ENCODE measurements around the gene BID. TPM values are rescaled to one million over a fixed set of nuclear protein-coding genes. Genes with fewer than 3 reads are reported as not detected.

Gene BID
- total and polyA plus RNA-seq, 10 of the 15 experiments (the other 5 are each of a cell fraction or from before 2014, with no cell fraction given) = 7.9 to 241 (median 136) TPM

GRCh38 chr22:17795661-17796548 lies 21.6 kb upstream of the BID start (continued):
- TF ChIP-seq IRF4 (IDR thresholded peaks at IDR 0.05; ENCODE audit: low read depth, low read length) = no peak
- peak; percentile 58; the same call in 1 of the 2 replicates for TF ChIP-seq JUND (IDR thresholded peaks at IDR 0.05; ENCODE audit: low read depth, low read length)
- TF ChIP-seq, protein P1, sequence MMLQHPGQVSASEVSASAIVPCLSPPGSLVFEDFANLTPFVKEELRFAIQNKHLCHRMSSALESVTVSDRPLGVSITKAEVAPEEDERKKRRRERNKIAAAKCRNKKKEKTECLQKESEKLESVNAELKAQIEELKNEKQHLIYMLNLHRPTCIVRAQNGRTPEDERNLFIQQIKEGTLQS (IDR thresholded peaks at IDR 0.05; ENCODE audit: borderline replicate concordance, extremely low read depth, low read depth, low read length) = no peak
- TF ChIP-seq MLLT1 (IDR thresholded peaks at IDR 0.05) = peak; percentile 81
- TF ChIP-seq POU2F2 (IDR thresholded peaks at IDR 0.05; ENCODE audit: borderline replicate concordance, low read depth, low read length) = peak; percentile 52; the same call in 2 of the 3 replicates
- no peak for TF ChIP-seq ZNF622 (IDR thresholded peaks at IDR 0.05)
- TF ChIP-seq ZNF217 (IDR thresholded peaks at IDR 0.05) = no peak
- peak in 2 of 3 experiments; percentile 22 to 48; a peak in 3 of 6 replicates for TF ChIP-seq CTCF (IDR thresholded peaks at IDR 0.05 in 2 of 3, conservative IDR thresholded peaks at IDR 0.05 in 1 of 3; ENCODE audit: control insufficient read depth in 2 of 3, extremely low read depth in 1 of 3, insufficient read depth in 1 of 3, low read depth in 3 of 3, low read length in 3 of 3)
- TF ChIP-seq E2F8 (IDR thresholded peaks at IDR 0.05; ENCODE audit: low read depth, partially characterized antibody) = peak; percentile 19
- TF ChIP-seq ATF2 (IDR thresholded peaks at IDR 0.05; ENCODE audit: low read length) = 0 out of 2 replicates have a peak, but pooled peaks have one; percentile 43

Data from GM12878 (cell line).